HEK293T (cell line): ENCODE results near the gene TLE7.

Experiments used
- ELF4 ChIP-seq: fragments of 450-650 bp; IDR thresholded peaks from 2 replicates; pipeline ENCODE4 v1.6.1; 2017; ENCODE audit warnings: antibody characterized with exemption
- FOXA1 ChIP-seq: fragments of 450-650 bp; IDR thresholded peaks from 2 replicates; pipeline ENCODE4 v1.6.1; 2016; ENCODE audit warnings: mild to moderate bottlenecking
- FOXM1 ChIP-seq: fragments of 450-650 bp; IDR thresholded peaks from 2 replicates; pipeline ENCODE4 v1.6.1; 2017; ENCODE audit warnings: mild to moderate bottlenecking, borderline replicate concordance
- LEF1 ChIP-seq: fragments of 450-650 bp; IDR thresholded peaks from 2 replicates; pipeline ENCODE4 v1.6.1; 2017; ENCODE audit warnings: mild to moderate bottlenecking, borderline replicate concordance
- SUZ12 ChIP-seq: fragments of 450-650 bp; IDR thresholded peaks from 2 replicates; pipeline ENCODE4 v1.6.1; 2016; ENCODE audit warnings: mild to moderate bottlenecking

GRCh38 chr16:71396594-71396993 lies 45.3 kb downstream of the TLE7 start:
- TF ChIP-seq ELF4 (no peak), FOXA1 (no peak), LEF1 (no peak), FOXM1 (no peak), SUZ12 (no peak)
